ENCODE data around the gene DECR2. TPM values are rescaled to one million over a fixed set of nuclear protein-coding genes. Genes with fewer than 3 reads are reported as not detected.
A peak's percentile ranks its signal among the peaks of the same experiment; 100 is the strongest.

DECR2 gene
- total and polyA plus RNA-seq, 9 of the 15 experiments (the other 6 are each of a cell fraction or from before 2014, with no cell fraction given), result 1.0 to 31.9 (median 10.3) TPM

DNA sequence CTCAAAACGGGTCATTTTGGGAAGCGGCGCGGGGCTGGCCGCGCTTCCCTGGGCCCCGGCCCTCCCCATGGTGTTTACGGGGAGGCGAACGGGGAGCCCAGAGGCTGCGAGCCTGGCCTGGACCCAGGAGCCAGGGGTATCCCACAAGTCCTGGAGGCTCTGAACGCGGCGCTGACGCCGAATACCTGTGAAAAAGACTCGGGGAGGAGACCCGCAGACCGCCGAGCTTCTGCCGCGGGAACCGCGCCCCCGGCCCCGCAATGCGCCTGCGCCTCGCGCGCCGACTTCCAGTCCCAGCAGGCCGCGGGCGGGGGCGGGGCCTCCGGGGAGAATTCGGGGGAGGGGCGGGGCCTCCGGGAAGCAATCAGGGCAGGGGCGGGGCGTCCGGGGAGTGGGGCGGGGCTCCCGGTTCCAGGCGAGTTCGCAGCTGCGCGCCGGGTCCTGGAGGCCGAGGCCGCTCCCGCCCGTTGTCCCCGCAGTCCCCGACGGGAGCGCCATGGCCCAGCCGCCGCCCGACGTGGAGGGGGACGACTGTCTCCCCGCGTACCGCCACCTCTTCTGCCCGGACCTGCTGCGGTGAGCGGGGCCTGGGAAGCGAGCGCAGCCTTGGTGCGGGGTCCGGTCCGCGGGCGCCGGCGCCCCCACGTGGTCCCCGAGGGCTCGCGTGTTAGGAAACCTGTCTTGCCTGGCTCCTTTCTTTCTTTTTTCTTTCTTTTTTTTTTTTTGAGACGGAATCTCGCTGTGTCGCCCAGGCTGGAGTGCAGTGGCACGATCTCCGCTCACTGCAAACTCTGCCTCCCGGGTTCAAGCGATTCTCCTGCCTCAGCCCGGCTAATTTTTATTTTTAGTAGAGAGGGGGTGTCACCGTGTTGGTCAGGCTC is at the start of gene DECR2 (continued):
- no peak for TF ChIP-seq STAT5B (CRISPR knock-in tag; IDR thresholded peaks at IDR 0.05)
- TF ChIP-seq TSC22D4 (tag; IDR thresholded peaks at IDR 0.05), result no peak
- TF ChIP-seq KDM4B (IDR thresholded peaks at IDR 0.05; ENCODE audit: borderline replicate concordance in 2 of 2, low read depth in 1 of 2), result no peak
- TF ChIP-seq, protein P1, sequence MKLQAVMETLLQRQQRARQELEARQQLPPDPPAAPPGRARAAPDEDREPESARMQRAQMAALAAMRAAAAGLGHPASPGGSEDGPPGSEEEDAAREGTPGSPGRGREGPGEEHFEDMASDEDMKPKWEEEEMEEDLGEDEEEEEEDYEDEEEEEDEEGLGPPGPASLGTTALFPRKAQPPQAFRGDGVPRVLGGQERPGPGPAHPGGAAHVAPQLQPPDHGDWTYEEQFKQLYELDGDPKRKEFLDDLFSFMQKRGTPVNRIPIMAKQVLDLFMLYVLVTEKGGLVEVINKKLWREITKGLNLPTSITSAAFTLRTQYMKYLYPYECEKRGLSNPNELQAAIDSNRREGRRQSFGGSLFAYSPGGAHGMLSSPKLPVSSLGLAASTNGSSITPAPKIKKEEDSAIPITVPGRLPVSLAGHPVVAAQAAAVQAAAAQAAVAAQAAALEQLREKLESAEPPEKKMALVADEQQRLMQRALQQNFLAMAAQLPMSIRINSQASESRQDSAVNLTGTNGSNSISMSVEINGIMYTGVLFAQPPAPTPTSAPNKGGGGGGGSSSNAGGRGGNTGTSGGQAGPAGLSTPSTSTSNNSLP (IDR thresholded peaks at IDR 0.05; ENCODE audit: borderline replicate concordance, low read depth, low read length), result no peak
- peak; percentile 19 for TF ChIP-seq MEIS2 (IDR thresholded peaks at IDR 0.05; ENCODE audit: partially characterized antibody)
- peak; percentile 56 for TF ChIP-seq HNRNPLL (IDR thresholded peaks at IDR 0.05; ENCODE audit: low read depth, low read length, poor library complexity, severe bottlenecking)
- no peak for TF ChIP-seq HNRNPK (IDR thresholded peaks at IDR 0.05; ENCODE audit: low read depth, low read length, poor library complexity, severe bottlenecking)
- peak; percentile 27; the same call in 1 of the 2 replicates for TF ChIP-seq ZBTB17 (CRISPR knock-in tag; IDR thresholded peaks at IDR 0.05)
- TF ChIP-seq NR2C2 (CRISPR knock-in tag; IDR thresholded peaks at IDR 0.05), result no peak
- no peak; the same call in 1 of the 2 replicates for TF ChIP-seq NR2C2 (tag; IDR thresholded peaks at IDR 0.05)
- TF ChIP-seq ZNF12 (CRISPR knock-in tag; IDR thresholded peaks at IDR 0.05), result peak; percentile 68; the same call in 1 of the 2 replicates
- TF ChIP-seq LARP7 (IDR thresholded peaks at IDR 0.05), result peak; percentile 95; the same call in 1 of the 2 replicates
- TF ChIP-seq PCBP1 (IDR thresholded peaks at IDR 0.05; ENCODE audit: low read depth, low read length, poor library complexity, severe bottlenecking), result peak; percentile 12
- peak; percentile 53; the same call in 1 of the 2 replicates for TF ChIP-seq PHB2 (IDR thresholded peaks at IDR 0.05; ENCODE audit: low read depth)
- TF ChIP-seq ZNF146 (CRISPR knock-in tag; IDR thresholded peaks at IDR 0.05; ENCODE audit: unreplicated experiment), result no peak
- peak; percentile 81 for TF ChIP-seq CXXC5 (CRISPR knock-in tag; IDR thresholded peaks at IDR 0.05)
- TF ChIP-seq ZNF444 (CRISPR knock-in tag; IDR thresholded peaks at IDR 0.05), result no peak; the same call in 1 of the 2 replicates
- 0 out of 2 replicates have a peak, but pooled peaks have one; percentile 4 for TF ChIP-seq CBFA2T2 (conservative IDR thresholded peaks at IDR 0.05)
- TF ChIP-seq, protein P2, sequence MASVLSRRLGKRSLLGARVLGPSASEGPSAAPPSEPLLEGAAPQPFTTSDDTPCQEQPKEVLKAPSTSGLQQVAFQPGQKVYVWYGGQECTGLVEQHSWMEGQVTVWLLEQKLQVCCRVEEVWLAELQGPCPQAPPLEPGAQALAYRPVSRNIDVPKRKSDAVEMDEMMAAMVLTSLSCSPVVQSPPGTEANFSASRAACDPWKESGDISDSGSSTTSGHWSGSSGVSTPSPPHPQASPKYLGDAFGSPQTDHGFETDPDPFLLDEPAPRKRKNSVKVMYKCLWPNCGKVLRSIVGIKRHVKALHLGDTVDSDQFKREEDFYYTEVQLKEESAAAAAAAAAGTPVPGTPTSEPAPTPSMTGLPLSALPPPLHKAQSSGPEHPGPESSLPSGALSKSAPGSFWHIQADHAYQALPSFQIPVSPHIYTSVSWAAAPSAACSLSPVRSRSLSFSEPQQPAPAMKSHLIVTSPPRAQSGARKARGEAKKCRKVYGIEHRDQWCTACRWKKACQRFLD (CRISPR knock-in tag; IDR thresholded peaks at IDR 0.05), result no peak
- peak; percentile 46 for TF ChIP-seq NCOR1 (IDR thresholded peaks at IDR 0.05)
- no peak for TF ChIP-seq ZFP30 (CRISPR knock-in tag; IDR thresholded peaks at IDR 0.05; ENCODE audit: borderline replicate concordance)
- TF ChIP-seq CBX1 (IDR thresholded peaks at IDR 0.05; ENCODE audit: low read depth), result peak; percentile 69; the same call in 1 of the 2 replicates
- peak; percentile 24; the same call in 1 of the 2 replicates for TF ChIP-seq SOX6 (IDR thresholded peaks at IDR 0.05)
- TF ChIP-seq, protein P3, sequence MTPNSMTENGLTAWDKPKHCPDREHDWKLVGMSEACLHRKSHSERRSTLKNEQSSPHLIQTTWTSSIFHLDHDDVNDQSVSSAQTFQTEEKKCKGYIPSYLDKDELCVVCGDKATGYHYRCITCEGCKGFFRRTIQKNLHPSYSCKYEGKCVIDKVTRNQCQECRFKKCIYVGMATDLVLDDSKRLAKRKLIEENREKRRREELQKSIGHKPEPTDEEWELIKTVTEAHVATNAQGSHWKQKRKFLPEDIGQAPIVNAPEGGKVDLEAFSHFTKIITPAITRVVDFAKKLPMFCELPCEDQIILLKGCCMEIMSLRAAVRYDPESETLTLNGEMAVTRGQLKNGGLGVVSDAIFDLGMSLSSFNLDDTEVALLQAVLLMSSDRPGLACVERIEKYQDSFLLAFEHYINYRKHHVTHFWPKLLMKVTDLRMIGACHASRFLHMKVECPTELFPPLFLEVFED (CRISPR knock-in tag; conservative IDR thresholded peaks at IDR 0.05), result no peak; the same call in 1 of the 2 replicates
- no peak for TF ChIP-seq KLF6 (CRISPR knock-in tag; IDR thresholded peaks at IDR 0.05; ENCODE audit: borderline replicate concordance)

Measured in K562 (cell line).